ENCODE data around the gene PDCD7.
"Not testable (repeated sequence)": the region's sequence is repeated elsewhere in the genome, so short reads cannot be mapped to it uniquely, and the experiment has no call there.

Gene PDCD7, protein sequence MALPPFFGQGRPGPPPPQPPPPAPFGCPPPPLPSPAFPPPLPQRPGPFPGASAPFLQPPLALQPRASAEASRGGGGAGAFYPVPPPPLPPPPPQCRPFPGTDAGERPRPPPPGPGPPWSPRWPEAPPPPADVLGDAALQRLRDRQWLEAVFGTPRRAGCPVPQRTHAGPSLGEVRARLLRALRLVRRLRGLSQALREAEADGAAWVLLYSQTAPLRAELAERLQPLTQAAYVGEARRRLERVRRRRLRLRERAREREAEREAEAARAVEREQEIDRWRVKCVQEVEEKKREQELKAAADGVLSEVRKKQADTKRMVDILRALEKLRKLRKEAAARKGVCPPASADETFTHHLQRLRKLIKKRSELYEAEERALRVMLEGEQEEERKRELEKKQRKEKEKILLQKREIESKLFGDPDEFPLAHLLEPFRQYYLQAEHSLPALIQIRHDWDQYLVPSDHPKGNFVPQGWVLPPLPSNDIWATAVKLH

DNA sequence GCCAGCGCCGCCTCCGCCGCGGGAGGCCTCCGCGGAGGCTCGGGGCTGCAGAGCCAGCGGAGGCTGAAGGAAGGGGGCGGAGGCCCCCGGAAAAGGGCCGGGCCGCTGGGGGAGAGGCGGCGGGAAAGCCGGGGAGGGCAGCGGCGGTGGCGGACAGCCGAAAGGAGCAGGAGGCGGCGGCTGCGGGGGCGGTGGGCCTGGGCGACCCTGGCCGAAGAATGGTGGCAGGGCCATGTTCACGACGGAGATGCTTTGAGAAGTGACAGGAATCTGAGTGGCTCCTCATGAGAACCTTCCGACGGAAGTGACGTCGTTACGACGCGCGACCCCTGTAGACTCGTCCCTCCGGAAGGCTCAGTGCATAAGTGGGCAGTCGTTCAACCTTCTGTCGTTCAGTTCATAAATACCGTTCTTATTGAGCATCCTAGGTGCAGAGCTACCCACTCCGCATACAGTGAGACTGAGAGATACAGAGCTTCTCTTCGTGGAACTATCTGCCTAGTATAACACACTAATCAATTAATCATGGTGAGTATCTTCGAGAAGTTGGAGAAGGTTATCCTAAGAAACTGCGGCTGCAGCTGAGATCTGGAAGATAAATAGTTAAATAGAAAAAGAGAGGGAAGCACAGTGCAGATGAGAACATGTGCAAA, at the start of gene PDCD7:
Gene PDCD7 (minus strand): TSS at position 261 of the 653 bp plus-strand sequence. CDS start 27 bp downstream, at position 234.
- peak; percentile 67 for DNase-seq (ENCODE audit: low read depth)

DNA sequence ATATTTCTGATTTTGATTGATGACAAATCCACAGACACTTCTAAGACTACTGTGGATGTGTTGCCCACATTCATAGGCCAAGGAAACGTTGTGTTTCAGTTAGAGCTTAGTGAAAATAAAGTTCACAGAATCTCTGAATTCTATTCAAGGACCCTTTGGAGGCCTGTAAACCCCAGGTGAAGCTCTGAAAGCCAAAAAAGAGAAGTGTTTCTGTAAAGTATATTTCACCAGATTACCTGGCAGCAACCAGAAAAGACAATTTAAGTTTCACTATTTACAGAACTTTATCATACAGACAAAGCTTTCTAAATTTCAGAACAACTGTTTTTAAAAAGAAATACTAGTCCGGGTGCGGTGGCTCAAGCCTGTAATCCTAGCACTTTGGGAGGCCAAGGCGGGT, 48.9 kb upstream of the PDCD7 start:
- no peak for DNase-seq (ENCODE audit: low read depth)

DNA sequence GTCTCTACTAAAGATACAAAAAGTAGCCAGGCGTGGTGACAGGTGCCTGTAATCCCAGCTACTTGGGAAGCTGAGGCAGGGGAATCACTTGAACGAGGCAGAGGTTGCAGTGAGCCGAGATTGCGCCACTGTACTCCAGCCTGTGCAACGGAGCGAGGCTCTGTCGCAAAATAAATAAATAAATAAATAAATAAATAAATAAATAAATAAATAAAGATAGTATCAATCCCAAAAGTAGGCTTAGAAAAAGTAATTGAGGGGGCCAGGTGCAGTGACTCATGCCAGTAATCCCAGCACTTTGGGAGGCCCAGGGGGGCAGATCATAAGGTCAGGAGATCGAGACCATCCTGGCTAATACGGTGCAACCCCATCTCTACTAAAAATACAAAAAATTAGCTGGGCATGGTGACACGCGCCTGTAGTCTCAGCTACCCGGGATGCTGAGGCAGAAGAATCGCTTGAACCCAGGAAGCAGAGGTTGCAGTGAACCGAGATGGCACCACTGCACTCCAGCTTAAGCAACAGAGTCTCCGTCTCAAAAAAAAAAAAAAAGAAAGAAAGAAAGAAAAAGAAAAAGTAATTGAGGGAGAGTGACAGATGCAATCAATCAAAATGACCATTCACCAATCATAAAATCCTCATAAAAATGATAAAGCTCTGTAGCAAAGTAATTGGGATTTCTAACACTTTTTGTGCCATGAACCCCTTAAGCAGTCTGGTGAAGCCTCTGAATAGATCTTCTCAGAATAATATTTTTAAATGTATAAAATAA, 48.2 kb upstream of the PDCD7 start:
- DNase-seq (ENCODE audit: low read depth): not testable (repeated sequence)

DNA sequence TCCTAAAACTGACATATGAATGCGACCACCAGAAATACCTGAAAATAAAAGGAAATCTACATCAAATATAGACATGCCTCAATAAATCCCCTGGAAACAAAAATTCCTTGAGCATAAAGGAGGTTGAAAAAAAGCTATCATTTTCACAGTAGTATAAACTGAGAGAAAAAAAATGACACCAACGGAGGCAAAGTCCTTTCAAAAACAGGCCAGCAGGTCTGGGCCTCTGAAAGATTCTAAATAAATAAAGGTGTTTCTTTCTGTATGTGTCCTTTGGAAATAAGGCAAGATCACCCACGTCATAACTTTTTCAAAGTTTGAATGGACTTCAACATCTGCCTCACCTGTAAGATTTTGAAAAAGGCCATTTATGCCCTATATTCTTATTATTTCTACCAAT, 46.6 kb upstream of the PDCD7 start:
- no peak for DNase-seq (ENCODE audit: low read depth)

DNA sequence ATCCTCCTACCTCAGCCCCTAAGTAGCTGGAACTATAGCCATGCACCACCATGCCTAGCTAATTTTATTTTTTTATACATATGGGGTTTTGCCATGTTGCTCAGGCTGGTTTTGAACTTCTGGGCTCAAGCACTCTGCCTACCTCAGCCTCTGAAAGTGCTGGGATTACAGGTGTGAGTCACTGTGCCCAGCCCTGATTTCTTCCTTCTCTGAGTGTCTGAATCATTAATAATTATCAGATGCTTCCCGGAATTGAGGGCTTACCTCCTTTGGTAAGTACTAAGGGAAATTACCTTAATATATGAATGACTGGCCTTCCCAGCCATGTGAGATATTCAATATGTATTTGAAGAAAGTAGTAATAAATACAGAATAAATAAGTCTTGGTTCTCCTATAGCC, 44.3 kb upstream of the PDCD7 start:
- DNase-seq (ENCODE audit: low read depth): no peak

DNA sequence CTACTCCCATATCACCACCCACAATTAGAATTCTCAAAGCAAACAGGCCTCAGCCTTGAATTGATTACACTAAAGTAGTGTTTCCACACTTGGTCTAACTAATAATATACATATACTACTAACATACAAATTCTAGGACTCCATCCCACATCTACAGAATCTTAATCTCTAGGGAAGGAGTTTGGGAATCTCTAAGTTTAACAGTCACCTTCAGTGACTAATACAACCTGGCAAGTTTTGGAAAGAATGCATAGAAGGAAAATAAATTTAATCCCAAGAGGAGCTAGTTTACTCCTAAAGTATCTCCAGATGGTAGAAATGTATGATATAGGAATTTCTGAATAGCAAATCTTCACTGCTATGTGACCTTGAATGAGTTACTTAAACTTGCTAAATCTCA, 42.4 kb upstream of the PDCD7 start:
- no peak for DNase-seq (ENCODE audit: low read depth)

DNA sequence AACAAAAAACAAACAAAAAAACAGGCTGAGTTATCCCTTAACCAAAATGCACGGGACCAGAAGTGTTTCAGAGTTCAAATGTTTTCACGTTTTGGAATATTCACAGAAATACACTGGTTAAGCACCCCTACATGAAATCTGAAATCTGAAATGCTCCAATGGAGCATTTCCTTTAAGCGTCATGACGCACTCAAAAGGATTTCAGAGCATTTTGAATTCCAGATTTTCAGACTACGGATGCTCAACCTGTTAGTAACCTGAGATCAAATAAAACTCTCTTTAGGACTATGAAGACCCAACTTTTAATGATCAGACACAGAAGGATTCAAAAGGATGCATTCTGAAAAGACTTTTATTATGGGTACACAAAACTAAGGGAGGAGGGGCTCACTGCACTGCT, 41.9 kb upstream of the PDCD7 start:
- no peak for DNase-seq (ENCODE audit: low read depth)

DNA sequence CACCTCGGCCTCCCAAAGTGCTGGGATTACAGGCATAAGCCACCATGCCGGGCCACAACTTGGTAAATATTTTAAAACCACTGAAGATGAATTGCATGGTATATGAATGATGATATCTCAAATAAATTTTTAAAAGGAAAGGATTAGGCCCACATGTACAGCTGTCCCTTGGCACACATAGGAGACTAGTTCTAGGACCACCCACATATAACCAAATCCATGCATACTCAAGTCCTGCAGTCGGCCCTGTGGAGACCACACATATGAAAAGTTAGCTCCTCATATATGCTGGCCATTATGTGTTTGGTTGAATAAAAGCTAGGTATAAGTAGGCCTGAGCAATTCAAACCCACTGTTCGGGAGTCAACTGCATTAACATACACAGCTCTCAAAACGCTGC, 40.9 kb upstream of the PDCD7 start:
- no peak for DNase-seq (ENCODE audit: low read depth)

DNA sequence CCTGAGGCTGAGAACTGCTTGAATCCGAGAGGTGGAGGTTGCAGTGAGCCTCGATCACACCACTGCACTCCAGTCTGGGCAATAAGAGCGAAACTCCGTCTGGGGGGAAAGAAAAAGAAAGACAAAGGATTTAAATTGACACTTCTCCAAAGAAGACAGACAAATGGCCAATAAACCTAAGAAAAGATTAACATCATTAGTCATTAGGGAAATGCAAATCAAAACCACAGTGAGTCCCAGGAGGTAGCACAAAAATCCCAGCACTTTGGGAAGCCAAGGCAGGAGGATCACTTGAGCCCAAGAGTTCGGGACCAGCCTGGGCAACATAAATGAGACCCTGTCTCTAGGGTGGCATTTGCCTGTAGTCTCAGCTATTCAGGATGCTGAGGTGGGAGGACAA, 38.9 kb upstream of the PDCD7 start:
- no peak for DNase-seq (ENCODE audit: low read depth)

DNA sequence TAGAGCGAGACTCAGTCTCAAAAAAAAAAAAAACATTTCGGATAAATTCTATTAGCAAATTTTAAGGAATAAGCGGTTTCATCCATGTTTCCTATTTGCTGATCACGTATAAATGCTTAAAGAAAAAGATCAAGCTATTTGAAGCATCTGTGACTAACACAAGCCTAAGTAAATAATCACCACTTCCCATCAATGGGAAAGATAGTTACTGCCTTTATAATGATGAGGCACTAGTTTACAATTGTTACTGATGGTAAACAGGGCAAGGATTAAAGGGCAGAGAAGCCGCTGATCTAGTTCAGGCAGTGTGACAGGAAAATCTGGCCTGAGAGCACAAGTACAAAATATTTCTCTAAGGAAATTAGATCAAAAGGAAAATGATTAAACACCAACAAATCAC, 37.8 kb upstream of the PDCD7 start:
- no peak for DNase-seq (ENCODE audit: low read depth)

DNA sequence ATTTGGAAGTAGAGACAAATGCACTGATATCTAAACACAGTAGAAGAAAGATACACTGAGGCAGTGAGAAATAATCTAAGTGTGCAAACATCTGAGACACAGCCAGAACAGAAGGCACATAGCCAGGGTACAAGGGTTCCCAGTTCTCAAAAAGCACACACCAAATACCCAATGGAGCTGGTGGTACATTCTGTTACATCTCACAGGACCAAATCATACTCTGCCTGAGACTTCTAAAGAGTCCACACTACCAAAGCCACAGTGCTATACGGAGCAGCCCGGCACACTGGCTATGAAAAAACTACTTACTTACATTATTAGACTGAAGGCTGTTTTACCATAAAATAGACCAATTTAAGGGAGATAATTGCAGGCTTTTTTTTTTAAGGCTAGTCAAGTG, 32.3 kb upstream of the PDCD7 start:
- DNase-seq (ENCODE audit: low read depth): no peak

DNA sequence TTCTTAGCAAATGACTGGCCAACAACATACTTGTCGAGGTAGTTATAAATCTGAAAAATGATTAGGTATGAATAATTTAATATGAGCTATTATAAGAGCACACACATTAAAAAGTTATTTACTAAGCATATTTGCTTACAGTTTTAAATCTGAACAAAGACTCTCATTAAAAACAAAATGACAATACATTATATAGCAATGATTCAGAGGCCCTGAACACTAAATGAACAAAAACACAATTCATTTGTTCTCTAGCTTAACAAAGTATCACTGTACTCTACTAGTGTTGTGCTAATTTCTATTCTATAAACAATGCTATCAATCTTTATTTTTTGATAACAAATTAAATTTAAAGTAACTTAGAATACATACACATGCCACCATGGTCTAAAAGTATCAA, 30.5 kb upstream of the PDCD7 start:
- no peak for DNase-seq (ENCODE audit: low read depth)

DNA sequence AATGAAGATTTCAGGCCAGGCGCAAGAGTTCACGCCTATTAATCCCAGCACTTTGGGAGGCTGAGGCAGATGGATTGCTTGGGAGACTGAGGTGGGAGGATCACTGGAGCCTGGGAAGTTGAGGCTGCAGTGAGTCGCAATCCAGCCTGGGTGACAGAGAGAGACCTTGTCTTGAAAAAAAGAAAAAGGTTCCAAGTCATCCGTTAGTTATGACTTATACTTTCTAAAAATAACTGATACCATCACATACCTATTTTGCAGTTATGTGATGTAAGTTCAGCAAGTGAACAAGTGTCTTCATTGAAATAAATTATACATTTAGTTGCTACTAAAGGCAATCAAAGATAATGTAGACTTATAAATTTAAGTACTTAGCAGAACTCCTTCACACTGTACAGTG, 29.4 kb upstream of the PDCD7 start:
- no peak for DNase-seq (ENCODE audit: low read depth)

DNA sequence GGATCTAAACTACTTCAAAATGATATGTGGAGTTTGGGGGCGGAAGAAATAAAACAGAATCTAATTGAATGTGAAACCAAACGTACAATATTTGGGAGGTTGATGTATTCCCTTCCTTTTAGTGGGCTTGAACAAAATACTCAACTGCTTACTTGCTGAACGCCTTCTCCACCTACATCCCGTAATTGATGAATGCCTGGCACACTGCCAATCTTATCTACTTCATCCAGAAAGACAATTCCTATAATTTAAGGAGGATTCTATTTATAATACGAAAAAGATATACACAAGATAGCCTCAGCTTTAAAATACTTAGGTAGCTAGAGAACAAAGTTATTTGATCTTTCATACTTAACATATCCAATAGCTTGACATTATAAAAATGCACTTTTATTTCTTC, 23.1 kb upstream of the PDCD7 start:
- DNase-seq (ENCODE audit: low read depth): no peak

DNA sequence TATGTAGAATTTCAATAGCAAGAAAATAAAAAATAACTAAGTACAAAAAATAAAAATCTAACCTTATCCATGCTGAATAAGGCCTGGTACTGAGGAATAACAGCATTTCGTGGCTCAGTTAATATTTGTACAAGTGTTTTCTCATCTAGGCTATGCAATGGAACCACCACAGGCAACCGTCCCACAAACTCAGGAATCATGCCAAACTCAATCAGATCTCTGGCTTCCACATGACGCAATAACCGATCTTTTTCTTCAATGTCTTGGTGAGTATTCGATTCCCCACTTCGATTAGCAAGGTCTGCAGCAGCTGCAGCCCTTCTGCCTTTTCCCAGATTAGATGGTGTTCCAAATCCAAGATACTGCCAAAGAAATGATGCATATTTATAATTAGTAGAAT, 21.1 kb upstream of the PDCD7 start:
- no peak for DNase-seq (ENCODE audit: low read depth)

DNA sequence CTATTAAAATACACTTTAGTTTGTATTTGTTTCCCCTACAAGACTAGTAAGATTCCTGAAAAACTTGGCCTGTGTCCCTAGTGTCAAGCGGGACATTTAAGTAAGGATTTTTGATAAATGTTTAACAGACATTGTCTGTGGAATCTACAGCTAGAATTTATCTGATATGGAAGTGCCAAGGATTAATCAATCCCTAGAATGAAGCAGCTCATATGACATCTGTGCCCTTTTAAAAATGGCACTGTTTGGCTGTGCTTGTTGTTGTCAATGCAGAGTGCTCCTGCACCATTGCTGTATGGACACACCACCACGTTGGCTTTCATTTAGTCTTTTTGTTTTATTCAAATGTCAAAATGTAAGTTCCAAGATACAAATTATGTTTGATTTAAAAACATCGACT, 14.3 kb upstream of the PDCD7 start:
- DNase-seq (ENCODE audit: low read depth): no peak

DNA sequence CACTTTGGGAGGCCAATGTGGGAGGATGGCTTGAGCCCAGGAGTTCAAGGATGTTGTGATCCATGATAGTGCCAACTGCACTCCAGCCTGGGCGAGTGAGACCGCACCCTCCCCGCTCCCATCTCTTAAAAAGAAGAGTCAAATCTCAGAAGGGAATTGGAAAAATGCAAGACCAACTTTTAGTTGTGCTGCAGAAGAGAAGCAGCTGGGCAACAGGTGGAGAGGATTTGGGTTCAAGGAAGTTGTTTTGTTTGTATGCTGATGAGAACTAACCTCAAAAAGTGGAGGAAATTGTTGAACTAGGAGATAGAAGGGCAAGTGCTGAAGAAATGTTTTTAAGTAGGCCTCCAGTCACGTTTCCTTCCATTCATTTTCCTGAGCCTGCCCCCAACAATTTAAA, 12.8 kb upstream of the PDCD7 start:
- DNase-seq (ENCODE audit: low read depth): no peak

DNA sequence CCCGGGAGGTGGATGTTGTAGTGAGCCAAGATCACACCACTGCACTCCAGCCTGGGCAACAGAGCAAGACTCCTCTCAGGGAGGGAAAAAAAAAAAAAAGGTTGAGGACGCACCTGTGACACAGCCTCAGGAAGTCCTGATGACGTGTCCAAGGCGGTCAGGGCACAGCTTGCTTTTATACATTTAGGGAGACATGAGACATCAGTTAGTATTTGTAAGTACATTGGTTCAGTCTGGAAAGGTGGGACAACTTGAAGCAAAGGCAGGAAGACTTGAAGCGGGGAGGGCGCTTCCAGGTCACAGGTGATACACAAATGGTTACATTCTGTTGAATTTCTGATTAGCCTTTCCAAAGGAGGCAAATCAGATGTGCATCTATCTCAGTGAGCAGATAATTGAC, 5.0 kb upstream of the PDCD7 start:
- DNase-seq (ENCODE audit: low read depth): not testable (repeated sequence)

DNA sequence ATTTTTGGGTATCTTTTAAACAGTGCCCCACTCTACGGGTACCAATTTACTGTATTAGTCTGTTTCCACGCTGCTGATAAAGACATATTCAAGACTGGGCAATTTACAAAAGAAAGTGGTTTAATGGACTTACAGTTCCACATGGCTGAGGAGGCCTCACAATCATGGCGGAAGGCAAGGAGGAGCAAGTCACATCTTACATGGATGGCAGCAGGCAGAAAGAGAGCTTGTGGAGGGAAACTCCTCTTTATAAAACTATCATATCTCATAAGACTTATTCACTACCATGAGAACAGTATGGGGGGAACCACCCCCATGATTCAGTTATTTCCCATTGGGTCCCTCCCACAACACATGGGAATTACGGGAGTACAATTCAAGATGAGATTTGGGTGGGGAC, 4.3 kb upstream of the PDCD7 start:
- not testable (repeated sequence) for DNase-seq (ENCODE audit: low read depth)

DNA sequence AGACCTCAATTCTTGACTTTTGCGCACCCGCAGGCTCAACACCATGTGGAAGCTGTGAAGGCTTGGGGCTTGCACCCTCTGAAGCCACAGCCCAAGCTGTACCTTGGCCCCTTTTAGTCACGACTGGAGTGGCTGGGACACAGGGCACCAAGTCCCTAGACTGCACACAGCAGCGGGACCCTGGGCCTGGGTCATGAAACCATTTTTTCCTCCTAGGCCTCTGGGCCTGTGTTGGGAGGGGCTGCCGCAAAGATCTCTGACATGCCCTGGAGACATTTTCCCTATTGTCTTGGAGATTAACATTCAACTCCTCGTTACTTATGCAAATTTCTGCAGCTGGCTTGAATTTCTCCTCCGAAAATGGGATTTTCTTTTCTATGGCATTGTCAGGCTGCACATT, 3.5 kb upstream of the PDCD7 start:
- not testable (repeated sequence) for DNase-seq (ENCODE audit: low read depth)

DNA sequence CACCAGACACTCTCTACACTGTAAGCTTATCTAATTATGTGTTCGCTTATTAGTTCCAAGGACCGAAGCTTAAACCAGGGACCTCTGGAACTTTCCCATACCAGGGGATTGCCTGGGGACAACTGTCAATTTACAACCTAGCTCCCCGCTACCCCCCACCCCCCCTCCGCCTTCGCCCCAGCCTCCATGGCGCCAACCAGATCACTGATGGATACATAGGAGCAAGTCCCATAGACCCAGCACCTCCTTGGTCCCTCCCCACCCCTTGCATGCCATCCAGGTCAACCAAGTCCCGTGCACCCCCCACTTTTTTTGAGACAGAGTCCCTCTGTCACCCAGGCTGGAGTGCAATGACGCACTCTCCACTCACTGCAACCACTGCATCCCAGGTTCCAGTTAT, 930 bp upstream of the PDCD7 start:
- DNase-seq (ENCODE audit: low read depth): no peak

DNA sequence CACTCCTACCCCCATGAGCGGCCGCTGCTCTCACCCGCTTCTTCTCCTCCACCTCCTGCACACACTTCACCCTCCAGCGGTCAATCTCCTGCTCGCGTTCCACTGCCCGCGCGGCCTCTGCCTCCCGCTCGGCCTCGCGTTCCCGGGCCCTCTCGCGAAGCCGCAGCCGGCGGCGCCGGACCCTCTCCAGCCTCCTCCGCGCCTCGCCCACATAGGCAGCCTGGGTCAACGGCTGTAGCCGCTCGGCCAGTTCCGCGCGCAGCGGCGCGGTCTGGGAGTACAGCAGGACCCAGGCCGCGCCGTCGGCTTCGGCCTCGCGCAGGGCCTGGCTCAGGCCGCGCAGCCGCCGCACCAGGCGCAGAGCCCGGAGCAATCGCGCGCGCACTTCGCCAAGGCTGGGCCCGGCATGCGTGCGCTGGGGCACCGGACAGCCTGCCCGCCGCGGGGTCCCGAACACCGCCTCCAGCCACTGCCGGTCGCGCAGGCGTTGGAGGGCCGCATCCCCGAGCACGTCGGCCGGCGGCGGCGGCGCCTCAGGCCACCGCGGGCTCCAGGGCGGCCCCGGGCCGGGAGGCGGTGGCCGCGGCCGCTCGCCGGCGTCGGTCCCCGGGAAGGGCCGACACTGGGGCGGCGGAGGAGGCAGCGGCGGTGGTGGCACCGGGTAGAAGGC, 595 bp downstream of the PDCD7 start:
- DNase-seq (ENCODE audit: low read depth): no peak

Measured in stimulated activated CD8-positive, alpha-beta memory T cell treated with anti-CD3 and anti-CD28 coated beads, Interleukin-15, amount 100 ng/mL, for 1 hour (primary cell).